Stimulated activated CD8-positive, alpha-beta memory T cell treated with anti-CD3 and anti-CD28 coated beads, Interleukin-2, amount 100 ng/mL, for 1 hour (primary cell): ENCODE measurements around the gene GSTT2B.
"Not testable (repeated sequence)": the region's sequence is repeated elsewhere in the genome, so short reads cannot be mapped to it uniquely, and the experiment has no call there.

Source experiments
- DNase-seq, 2 donors: peaks; one replicate each; pipeline ENCODE4 v3.0.0-alpha.2; 2020; ENCODE audit warnings: low read depth in 2 of 2

Gene GSTT2B

DNA sequence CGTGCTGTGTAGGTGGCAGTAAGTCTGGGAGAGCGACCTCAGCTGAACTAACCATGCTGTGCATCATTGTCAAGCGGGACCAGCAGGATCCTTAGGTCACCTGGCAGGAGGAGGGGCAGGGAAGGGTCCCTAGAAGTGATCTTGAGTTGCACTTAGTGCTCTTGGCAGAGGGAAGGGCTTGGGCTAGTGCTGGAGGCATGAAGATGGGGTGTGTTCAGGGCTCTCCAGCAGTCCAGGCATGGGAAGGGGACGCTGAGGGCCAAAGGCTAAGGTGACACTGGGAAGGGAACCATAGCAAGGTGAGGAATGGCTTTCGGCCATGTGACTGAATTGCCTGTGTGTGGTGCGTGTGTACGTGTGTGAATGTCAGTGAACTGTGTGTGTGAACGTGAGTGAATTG, 25.1 kb upstream of the GSTT2B start:
- DNase-seq, result not testable (repeated sequence)

DNA sequence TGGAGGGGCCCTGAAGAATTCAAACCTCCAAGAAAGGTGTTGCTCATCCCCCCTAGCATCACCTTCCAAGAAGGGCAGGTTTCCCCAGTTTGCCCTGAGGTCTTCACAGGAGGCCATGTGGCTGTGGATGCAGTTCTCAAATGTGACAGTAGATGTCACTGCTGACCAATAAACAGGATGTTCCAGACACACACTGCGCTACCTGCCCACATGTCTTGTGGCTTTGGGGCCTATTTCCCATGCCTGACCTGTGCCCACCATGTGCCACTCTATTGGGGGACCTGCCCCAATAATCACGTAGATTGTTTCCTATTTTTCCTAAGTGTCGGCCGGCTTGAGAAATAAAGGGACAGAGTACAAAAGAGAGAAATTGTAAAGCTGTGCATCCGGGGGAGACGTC, 23.4 kb upstream of the GSTT2B start:
- no peak for DNase-seq

DNA sequence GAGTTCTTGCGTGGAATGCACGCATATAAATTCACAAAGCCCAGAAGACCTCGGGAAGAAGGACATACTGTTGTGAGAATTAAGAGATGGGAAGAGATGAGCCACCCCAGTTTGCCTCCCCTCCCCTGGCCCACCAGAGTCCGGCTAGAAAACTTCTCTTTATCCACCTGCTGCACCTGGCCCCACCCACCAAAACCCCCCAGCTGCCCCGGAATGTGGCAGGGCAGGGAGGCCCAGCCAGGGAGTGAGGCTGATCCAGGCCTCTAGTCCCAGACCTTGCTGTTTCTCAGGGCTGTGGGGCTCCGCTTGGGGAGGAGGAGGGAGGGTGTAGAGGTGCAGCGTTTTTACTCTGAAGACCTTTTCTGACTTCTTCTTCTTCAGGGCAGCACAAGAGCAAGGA, 19.6 kb upstream of the GSTT2B start:
- DNase-seq, result not testable (repeated sequence)

DNA sequence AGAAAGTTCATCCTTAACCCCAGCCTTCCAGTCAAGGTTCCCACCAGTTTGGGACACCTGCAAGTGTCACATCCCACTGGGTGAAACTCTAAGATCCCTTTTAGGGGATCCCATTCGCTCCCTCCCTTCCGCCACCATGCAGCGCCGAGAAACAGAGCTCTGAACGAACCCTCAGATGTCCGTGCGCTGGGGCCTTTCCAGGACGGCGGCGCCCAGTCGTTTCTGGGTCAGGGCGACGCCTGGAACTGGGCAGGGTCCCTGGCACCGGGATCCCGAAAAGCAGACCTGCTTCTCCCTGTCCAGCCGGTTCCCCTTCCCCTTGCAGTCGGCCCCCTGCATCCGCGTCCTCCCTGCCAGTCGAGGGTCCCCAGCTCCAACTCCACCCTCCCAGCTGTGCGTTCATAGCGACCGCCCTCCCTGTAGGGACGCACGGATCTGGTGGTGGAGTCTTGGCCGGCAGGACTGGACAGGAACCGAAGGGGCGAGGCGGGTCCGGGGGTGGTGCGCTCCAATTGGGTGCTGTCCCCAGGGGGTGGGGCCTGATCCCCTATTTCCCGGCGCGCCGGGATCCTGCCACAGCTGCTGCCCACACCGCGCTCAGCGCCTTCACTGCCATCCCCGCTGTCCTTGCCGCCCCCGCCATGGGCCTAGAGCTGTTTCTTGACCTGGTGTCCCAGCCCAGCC, 18.7 kb upstream of the GSTT2B start, which contains the start of gene GSTT2:
TSS of gene GSTT2 (plus strand) at position 578 of the 684 bp plus-strand sequence.
- DNase-seq, result not testable (repeated sequence)

DNA sequence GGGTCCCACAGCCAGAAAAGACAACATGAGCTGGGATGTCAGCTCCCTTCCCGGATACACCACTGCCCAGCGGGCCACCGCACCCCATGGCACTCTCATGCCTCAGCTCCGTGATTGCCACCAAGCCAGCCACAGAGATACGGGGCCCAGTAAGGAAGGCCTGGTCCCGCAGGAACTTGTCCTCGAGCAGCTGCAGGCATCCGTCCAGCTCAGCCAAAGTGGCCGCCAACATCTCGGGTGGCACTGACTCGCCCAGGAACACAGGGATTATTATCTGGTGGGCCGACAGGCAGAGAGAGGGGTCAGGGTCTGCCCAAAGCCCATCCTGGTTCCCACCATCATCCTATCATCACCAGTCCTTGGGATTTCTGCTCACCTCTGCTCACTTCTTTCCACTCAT, 16.3 kb upstream of the GSTT2B start:
- not testable (repeated sequence) for DNase-seq

DNA sequence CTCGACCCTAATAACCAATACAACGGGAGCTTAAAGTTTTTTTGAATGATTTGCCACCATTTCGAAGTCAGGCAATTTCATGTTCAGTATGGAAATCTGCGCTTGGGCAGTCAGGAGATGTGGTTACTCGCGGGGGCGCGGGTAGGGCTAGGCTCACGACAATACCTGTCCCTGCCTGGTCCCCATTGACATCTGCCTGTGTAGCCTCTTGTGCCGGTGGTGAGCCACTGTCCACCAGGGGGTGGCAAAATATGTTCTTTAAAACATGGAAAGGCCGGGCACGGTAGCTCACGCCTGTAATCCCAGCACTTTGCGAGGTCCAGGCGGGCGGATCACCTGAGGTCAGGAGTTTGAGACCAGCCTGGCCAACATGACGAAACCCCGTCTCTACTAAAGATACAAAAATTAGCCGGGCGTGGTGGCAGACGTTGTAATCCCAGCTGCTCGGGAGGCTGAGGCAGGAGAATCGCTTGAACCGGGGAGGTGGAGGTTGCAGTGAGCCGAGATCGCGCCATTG, 13.9 kb upstream of the GSTT2B start:
- DNase-seq, result not testable (repeated sequence)

DNA sequence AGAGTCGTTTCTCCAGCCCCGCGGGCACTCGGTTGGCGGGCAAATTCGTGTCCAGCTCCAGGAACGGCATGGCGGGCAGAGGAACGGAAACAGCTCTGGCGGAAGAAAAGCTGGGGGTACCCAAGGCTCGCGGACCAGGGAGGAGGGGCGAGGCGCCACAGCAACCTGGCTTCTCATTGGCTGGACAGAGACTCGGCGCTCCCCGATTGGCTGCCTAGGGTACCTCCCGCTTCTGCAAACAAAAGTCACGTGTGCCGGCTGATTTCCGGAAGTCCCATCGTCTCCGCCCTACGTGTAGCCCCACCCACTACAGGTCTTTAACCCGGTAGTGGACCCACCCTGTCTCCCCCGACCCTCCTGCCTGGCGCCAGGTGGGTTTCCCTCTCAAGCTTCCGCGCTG, 13.3 kb upstream of the GSTT2B start, which contains the start of gene DDT:
TSS of gene DDT (minus strand) at position 97 of the 400 bp plus-strand sequence. CDS start at position 70, 27 bp downstream.
- not testable (repeated sequence) for DNase-seq

DNA sequence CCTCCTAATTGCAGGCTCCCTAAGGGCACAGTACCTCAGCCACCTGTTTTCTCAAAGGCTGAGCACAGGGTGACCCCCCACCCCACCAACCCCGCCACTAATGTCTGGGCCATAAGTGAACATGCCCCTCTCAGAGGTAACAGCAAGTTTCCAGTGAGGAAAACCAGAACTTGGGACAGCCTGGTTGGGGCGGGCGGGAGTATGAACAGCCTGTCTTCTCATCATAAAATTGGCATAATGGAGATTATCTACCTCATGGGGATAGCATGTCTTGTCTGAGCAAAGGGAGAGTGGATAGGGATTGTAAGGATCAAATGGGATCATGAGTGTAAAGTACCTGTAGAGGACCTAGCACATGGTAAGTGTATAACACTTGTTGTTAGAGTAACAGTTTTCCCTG, 10.9 kb upstream of the GSTT2B start:
- not testable (repeated sequence) for DNase-seq

DNA sequence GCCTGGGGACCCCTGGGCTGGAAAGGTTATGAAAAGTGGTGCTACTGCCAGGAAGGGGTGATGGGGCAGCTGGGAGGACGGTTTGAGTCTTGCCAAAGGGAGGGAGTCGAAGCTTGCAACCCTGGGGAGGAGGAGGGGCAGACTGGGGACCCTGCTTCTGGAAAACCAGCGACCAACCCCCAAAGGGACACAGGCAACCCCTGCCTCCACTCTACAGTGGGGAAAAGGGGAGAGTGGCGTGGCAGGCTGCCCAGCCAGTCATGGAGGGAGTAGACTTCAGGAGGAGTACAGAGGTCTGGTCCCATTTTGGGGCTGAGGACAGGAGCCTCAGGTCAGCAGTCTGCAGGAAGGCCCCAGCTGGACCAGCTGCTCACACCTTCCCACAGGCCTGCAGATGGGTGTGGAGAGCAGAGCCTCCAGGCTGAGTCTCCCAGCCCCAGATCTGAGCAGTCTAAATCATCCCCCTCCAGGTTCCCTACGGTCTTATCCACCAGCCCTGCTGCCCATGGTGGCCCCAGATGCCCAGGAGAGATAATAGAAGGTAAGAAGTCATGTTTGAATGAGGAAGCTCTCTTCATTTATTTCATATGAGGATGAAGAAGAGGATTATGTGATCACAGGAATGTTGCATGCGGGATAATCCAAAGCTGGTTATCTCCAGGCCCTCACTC, 10.0 kb upstream of the GSTT2B start:
- no peak for DNase-seq

DNA sequence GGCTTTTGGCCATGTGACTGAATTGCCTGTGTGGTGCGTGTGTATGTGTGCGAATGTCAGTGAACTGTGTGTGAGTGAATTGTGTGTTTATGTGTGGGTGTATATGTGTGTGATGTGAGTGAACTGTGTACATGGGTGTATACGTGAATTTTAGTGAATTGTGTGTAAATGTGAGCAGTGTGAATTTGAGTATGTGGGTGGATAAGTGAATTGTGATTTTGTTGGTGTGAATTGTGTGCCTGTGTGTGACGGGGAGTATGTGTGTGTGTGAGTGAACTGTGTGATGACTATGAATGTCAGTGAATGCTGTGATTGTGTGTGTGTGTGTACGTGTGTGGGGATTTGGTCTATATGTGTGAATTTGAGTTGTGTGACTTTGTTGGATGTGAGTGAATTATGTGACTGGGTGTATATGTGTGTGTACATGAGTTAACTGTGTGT, 9.2 kb upstream of the GSTT2B start:
- no peak for DNase-seq

DNA sequence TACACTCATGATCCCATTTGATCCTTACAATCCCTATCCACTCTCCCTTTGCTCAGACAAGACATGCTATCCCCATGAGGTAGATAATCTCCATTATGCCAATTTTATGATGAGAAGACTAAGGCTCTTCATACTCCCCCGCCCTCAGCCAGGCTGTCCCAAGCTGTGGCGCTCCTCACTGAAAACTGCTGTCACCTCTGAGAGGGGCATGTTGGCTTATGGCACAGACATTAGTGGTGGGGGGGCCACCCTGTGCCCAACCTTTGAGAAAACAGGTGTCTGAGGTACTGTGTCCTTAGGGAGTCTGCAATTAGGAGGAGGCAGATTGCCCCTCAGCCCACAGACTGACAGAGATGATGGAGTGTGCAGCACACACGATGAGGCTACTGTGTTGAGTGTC, 8.1 kb upstream of the GSTT2B start:
- no peak for DNase-seq

DNA sequence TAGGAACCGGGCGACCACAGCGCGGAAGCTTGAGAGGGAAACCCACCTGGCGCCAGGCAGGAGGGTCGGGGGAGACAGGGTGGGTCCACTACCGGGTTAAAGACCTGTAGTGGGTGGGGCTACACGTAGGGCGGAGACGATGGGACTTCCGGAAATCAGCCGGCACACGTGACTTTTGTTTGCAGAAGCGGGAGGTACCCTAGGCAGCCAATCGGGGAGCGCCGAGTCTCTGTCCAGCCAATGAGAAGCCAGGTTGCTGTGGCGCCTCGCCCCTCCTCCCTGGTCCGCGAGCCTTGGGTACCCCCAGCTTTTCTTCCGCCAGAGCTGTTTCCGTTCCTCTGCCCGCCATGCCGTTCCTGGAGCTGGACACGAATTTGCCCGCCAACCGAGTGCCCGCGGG, 5.6 kb upstream of the GSTT2B start, which contains the start of gene DDTL:
TSS of gene DDTL (plus strand) at position 321 of the 400 bp plus-strand sequence. CDS start at position 348, 27 bp downstream.
- not testable (repeated sequence) for DNase-seq

DNA sequence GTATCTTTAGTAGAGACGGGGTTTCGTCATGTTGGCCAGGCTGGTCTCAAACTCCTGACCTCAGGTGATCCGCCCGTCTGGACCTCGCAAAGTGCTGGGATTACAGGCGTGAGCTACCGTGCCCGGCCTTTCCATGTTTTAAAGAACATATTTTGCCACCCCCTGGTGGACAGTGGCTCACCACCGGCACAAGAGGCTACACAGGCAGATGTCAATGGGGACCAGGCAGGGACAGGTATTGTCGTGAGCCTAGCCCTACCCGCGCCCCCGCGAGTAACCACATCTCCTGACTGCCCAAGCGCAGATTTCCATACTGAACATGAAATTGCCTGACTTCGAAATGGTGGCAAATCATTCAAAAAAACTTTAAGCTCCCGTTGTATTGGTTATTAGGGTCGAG, 5.1 kb upstream of the GSTT2B start:
- DNase-seq, result not testable (repeated sequence)

DNA sequence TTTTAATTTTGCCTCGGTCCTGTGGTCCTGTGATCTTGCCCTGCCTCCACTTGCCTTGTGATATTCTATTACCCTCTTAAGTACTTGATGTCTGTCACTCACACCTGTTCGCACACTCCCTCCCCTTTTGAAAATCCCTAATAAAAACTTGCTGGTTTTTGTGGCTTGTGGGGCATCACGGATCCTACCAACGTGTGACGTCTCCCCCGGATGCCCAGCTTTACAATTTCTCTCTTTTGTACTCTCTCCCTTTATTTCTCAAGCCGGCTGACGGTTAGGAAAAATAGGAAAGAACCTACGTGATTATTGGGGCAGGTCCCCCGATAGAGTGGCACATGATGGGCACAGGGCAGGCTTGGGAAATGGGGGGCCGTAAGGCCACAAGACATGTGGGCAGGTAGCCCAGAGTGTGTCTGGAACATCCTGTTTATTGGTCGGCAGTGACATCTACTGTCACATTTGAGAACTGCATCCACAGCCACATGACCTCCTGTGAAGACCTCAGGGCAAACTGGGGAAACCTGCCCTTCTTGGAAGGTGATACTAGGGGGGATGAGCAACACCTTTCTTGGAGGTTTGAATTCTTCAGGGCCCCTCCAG, 4.6 kb downstream of the GSTT2B start:
- peak; percentile 30 to 59 for DNase-seq

DNA sequence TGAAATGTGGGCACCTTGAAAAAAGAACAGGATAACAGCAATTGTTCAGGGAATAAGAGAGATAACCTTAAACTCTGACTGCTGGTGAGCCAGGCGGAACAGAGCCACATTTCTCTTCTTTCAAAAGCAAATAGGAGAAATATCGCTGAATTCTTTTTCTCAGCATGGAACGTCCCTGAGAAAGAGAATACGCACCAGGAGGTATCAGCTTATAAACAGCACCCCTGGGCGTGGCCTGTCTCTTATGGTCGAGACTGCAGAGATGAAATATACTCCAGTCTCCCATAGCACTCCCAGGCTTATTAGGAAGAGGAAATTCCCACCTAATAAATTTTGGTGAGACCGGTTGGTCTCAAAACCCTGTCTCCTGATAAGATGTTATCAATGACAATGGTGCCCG, 5.1 kb downstream of the GSTT2B start:
- DNase-seq, result not testable (repeated sequence)

DNA sequence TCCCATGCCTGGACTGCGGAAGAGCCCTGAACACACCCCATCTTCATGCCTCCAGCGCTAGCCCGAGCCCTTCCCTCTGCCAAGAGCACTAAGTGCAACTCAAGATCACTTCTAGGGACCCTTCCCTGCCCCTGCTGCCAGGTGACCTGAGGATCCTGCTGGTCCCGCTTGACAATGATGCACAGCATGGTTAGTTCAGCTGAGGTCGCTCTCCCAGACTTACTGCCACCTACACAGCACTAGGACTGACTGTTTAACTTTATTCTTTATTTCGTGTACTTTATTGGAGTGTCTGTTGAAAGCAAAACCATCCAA, 6.0 kb downstream of the GSTT2B start:
- not testable (repeated sequence) for DNase-seq

DNA sequence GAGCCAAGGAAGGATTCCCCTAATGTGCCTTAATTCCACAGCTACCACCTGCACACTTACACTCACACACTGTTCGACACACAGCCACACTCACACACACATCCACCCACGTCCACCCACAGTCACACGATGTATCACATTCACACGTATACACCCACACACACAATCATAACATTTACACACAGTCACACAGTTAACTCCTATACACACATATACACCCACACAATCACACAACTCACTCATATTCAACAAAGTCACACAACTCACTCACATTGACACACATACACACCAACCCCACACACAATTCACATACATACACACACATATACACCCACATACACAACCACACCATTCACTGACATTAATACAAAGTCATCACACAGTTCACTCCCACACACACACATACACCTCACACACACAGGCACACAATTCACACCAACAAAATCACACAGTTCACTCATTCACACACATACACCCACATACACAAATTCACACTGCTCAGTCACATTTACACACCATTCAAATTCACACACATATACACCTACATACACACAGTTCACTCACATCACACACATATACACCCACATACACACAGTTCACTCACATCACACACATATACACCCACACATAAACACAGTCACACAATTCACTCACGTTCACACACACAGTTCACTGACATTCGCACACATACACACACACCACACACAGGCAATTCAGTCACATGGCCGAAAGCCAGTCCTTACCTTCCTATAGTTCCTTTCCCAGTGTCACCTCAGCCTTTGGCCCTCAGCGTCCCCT, 6.6 kb downstream of the GSTT2B start:
- not testable (repeated sequence) for DNase-seq

DNA sequence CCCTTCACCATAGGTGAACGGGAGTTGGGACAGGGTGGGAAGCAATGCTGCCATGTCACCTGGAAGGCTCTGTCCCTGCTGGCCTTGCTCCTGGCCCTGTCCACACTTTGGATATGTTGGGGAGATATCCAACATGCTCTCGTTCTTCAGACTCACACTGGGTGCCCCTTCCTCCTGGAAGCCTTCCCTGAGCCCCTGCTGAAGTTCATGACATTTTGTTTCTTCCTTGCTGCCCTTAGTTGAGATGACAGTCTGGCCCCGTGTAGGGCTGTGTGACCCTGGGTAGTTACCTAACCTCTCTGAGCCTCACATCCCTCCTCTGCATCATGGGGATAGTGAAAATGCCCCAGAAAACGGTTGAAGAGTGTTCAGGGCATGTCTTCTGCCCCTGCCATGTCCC, 7.5 kb downstream of the GSTT2B start:
- DNase-seq, result not testable (repeated sequence)

DNA sequence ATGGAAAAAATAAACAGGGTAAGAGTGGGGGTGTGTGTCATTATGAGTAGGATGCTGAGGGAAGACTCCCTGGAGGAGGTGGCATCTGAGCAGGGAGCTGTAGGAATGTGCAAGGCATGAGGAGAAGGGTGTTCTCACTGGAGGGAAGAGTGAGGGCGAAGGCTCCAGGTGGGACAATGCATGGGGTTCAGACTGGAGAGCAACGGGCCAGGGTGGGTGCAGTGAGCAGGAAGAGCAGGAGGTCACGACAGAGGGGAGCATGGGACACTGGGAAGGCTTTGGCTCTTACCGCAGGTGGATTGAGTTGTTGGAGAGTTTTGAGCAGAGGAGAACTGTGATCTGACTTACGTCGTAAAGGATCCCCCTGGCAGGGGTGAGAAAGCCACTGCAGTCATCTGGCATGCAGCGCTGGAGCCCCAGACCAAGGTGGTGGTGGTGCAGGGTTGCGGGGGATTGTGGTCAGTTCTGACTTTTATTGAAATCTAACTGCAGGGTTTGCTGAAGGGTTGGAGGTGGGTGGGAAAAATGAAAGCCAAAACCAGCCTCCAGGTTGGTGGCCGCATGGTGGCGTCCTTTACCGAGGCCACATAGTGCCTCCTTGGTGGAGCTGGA, 8.1 kb downstream of the GSTT2B start:
- not testable (repeated sequence) for DNase-seq

DNA sequence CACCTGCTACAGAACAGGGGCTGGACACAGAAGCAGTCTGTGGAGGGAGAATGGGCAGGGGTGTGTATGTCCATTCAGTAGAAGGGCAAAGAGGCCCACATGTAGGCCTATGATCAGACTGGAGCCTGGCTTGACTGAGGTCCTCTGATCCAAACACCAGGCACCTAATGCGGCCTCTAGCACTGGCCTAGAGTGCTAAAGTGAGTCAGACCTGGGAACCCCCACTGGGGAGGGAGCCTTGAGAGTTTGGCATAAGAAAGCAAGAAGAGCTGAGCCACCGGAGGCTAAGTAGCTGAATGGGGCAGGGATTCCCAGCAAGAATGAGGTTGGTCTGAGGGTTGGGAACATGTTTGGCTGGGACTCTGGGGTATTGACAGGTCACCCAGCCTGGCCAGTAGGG, 9.6 kb downstream of the GSTT2B start:
- DNase-seq, result not testable (repeated sequence)

DNA sequence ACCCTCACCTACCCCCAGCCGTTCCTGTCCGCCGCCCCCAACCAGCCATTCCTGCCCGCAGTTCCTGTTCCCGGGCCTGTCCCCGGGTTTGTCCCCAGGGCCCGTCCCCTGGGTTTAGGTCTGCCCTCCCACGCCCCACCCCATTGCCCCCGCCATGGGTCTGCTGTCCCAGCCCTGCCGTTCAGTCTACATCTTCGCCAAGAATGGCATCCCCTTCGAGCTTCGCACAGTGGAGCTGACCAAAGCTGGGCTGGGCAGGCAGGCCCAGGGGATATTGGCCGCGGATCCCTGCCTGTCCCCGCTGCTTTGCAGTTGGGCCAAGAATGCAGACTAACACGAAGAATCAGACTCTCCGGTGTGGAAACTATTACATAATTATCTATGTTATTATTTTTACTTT, 11.2 kb downstream of the GSTT2B start:
- DNase-seq, result not testable (repeated sequence)
